Middle frontal gyrus (tissue), 1 donor: ENCODE data around the gene DNAJC4.

Source experiments
- DNase-seq: peaks from one replicate; pipeline ENCODE4 v3.0.0-alpha.2; 2015; ENCODE audit warnings: low spot score; ENCODE audit errors: extremely low spot score

The DNAJC4 gene, protein sequence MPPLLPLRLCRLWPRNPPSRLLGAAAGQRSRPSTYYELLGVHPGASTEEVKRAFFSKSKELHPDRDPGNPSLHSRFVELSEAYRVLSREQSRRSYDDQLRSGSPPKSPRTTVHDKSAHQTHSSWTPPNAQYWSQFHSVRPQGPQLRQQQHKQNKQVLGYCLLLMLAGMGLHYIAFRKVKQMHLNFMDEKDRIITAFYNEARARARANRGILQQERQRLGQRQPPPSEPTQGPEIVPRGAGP

DNA sequence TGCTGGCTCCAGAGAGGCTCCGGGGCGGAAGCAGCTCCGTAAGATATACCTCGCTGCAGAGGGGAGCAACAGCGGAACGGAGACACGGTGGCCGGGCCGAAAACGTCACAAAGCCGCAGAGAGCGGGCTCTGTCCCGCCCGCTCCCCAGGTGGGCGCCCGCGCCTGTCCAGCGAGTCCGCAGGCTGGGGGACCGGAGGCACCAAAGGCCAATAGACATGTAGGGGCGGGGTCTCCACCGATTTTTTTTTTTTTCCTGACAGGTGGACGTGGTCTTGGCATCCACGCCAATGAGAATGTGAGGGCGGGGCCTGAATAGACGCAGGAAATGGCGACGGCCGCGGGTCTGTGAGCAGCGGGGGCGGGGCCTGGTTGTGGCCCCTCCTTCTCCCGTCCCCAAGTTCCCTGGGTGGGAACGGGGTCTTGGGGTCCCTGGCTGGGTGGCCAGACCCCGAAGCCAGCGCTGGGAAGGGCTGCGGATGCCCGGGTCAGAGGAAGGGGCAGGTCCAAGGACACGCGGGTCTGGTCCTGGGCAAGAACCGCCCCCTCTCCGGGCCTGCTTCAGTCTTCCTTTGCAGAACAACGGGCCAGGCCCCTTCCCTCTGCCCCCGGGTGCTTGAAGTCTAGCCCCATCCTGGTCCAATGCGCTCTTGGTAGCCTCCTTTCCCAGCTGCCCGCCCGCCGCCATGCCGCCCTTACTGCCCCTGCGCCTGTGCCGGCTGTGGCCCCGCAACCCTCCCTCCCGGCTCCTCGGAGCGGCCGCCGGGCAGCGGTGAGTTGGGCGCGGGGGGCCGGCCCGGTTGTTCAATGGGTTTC lies at the start of gene DNAJC4:
Gene DNAJC4, plus strand, starts transcription at position 378 of the 814 bp plus-strand sequence. Its CDS starts 307 bp downstream, at position 685.
- peak; percentile 81 for DNase-seq

DNA sequence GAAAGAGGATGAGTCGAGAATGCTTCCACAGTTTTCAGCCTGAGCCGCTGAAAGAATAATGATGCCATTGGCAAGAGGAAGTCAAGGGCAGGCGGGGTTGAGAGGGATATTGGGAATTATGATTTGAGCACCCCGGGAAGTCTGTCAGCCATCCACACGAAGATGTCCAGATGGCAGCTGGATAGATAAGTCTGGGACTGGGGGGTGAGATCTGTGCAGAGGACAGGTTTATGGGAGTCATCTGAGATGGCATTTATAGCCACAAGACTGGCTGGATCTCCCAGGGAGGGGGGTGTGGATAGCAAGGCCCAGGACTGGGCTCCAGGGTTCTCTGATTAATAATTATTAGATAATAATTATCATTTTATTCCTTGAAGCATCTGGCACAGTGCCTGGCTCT lies 49.5 kb upstream of the DNAJC4 start:
- DNase-seq = no peak

DNA sequence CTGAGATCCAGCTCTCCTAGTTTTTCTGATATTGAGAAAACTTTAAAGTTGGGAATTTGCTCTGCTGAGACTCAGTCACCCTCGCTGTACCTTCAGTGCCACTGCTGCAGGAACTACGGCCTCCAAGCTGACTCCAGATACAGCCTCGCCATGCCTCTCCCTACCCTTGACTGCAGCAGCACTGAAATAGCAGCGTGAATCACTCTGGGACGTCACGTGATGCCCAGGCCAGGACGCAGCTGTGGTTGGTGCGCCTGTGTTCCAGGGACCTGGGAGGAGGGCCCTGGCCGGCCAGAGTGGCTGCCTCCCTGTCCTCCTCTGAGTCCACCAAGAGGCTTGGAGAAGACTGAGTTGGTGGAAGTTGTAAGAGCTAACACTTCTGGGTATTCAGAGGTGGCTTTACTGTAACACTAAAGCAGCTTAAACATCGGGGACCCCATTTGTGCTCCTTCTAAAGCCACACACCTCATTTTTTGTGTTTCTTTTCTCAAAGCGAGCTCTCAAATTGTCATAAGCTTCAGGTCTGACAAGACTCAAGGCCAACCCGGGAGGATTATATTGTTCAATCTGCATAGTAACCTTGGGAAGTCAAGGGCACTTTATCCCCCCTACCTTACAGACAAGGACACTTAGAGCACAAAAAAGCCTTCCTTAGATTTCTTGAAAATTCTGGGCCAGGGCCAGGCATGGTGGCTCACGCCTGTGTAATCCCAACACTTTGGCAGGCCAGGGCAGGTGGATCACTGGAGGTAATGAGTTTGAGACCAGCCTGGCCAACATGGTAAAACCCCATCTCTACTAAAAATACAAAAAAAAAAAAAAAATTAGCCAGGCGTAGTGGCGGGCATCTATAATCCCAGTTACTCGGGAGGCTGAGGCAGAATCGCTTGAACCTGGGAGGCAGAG lies 48.6 kb upstream of the DNAJC4 start:
- DNase-seq = peak; percentile 82

DNA sequence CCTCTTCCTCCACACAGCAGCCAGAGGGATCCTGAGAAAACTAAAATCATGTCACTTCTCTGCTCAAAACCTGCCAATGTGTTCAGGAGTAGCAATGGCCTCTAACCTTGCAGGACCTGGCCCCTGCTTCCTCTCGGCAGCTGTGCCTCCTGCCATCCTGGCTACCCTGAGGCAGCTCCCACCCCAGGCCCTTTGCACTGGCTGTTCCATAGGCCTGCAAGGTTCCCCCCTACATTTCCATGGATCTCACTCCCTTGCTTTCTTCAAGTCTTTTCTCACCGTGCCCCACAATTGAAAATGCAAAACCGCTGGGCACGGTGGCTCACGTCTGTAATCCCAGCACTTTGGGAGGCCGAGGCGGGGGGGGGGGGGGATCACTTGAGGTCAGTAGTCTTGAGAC lies 46.5 kb upstream of the DNAJC4 start:
- DNase-seq = no peak

DNA sequence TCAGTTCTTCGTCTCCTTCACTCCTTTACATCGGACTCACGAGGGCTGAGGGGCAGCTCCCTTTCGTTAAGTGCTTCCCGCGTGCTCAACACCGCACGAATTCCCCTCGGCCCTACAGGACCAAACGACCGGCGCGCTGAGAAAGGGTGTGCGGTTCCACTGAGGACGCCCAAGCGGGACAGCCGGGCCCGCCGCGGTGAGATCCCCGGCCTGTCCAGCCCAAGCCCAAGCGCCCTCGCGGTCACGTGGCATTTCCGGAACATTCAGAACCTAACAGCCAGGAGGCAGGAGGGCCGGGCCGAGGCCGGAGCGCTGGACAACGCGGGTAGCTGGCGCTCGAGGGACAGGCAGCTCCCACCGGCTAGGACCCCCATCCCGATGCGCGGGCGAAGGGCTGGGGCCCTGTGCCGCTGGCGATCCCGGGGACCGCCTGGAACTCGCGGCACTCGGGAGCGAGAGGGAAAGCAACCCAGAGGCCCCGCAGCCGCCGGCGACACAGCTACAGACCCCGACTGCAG lies 45.1 kb upstream of the DNAJC4 start:
- DNase-seq = peak; percentile 67

DNA sequence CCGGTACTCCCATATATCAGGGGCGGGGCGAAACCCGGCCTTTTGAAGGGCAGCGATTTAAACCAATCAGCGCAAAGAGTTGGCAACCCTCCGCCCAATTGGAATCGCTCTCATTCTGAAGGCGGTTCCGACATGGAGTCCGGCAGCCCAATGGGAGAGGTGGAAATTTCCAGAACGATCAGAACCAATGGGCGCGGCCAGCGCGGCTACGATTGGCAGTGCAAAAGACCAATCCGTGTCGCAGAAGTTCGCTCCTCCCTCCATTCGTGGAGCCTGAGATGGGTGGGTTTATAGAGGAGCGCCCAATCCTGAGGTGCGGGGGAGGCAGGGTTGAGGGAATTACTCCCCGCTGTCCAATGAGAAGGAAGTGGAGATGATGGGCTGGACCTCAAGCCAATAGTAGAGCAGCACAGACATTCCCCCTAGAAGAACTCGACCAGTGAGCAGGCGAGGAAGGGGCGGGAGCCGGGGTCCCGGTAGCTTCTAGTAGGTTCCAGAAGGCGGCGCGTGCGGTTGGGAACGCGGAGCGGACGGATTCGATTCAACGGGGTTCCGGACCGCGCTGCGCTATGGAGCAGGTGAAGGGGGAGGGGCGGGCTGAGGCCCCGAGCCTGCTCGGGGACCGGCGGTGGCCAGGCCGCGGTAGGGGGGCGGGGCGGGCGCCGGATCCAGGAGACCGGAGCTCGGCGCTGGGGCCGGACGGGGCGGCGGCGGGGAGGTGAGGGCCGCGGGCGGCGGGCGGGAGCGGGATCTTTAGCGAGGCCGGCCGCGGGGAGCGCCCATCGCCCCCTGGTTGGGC lies 44.5 kb upstream of the DNAJC4 start, which contains the start of gene STIP1:
Gene STIP1, plus strand, starts transcription at position 479 of the 799 bp plus-strand sequence. Its CDS starts 91 bp downstream, at position 570.
- peak; percentile 100 for DNase-seq

DNA sequence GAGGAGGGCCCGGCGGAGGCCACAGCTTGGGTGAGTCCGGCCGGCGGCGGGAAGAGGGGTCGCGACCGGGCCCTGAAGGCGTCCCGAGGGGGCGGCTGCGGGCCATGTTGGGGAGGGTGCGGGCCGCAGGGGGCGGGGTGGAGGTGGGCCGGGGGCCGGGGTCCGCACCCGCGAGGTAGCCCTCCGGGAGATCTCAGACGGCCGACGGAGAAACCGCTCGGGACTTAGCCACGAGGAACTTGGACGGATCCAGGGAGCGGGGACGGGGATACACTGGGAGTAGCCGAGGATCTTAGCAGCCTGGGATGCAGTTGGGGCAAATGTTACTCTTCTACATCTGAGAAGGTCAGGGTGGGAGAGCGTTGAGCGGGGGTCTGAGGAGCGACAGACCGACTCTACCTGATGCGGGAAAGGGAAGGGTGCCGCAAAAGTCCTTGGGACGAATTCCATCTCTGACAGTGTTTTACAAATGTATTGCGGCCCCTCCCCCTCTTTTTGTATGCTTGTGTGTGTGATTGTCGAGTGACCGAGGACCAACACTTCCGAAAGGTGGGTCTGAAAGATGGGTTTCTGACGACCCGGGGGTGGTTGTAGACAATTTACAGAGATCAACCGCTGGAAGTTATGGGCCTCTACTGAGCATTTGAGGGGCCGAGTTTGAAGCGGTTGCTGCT lies 43.7 kb upstream of the DNAJC4 start:
- no peak for DNase-seq

DNA sequence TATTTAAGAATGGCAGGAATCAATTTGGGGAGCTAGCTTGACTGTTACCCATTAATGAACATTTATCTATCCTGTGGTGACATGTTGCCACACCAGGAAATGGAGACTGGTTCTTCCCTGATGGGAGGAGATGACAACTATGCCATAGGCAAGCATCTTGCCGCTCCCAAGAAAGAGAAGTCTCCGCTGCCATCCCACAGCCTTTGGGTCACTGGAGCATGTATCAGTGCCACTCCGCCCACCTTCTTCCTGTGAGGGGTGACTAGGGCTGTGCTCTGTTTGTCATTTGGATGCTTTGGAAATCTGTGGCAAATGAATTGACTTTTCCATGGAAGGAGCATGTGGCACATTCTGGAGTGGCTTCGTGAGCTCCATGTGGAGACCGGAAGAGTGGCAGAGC lies 37.9 kb upstream of the DNAJC4 start:
- no peak for DNase-seq

DNA sequence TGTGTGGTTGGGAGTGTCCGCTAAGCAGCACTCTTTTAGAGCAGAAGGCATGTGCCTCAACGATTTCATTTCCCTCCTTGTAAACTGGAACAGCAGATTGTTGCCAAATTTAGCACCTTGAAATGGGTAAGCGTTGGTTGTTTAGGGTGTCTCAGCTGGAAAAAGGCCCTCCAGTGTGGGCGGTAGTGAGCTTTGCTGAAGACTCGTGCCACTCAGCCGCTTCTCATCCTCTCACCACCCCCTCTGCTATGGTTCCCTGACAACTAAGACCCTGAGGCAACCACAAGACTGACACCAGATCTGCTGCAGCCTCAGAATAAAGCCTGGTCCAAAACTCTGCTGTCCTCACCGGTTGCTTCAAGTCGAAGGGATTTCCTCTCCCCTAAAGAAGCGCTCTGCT lies 33.7 kb upstream of the DNAJC4 start:
- no peak for DNase-seq

DNA sequence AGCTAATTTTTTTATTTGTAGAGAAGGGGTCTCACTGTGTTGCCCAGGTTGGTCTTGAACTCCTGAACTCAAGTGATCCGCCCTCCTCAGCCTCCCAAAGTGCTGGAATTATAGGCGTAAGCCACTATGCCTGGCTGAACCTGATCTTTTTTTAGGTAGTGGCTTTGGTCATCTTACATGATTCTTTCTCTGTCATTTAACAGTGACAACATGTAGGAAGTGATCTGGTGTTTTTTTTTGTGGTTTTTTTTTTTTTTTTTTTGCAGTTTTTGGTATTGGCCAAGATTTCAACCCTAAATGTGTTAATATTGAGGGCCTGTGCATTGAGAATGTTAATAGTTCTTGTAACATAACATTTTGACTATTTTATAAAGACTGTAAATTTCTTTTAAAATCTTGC lies 31.8 kb upstream of the DNAJC4 start:
- no peak for DNase-seq

DNA sequence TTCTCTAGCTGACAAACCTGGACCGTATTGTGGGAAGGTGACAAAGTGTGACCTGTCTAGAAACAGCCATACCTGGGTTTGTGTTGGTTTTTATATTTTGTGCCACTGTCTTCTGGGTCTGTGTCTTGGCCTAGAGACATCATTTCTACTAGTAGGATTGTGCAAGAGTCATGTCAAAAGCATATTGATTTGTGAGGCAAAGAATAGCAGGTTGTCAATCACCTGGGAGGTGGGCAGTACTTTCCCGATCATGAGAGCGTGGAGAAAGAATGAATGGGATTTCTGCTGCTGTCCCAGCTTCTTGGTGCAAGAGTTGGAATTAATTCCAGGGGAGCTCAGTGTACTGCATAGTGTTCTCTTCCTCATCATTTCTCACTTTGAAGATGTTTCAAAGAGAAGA lies 28.8 kb upstream of the DNAJC4 start:
- no peak for DNase-seq

DNA sequence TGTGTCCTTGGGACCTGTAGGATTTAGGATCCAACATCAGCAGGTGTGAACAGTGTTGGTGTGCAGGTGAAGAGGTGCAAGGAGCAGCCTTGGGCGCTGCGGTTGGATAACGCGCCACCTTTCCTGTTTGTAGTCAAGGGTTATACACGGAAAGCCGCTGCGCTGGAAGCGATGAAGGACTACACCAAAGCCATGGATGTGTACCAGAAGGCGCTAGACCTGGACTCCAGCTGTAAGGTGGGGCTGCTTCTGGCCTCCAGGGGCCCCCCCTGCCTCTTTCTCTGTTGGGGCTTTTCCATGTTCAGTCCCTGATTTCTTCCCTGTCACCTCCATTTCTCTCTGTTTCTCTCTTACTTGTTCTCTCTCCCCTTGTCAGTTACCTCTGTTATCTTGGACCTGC lies 27.4 kb upstream of the DNAJC4 start:
- DNase-seq = no peak

DNA sequence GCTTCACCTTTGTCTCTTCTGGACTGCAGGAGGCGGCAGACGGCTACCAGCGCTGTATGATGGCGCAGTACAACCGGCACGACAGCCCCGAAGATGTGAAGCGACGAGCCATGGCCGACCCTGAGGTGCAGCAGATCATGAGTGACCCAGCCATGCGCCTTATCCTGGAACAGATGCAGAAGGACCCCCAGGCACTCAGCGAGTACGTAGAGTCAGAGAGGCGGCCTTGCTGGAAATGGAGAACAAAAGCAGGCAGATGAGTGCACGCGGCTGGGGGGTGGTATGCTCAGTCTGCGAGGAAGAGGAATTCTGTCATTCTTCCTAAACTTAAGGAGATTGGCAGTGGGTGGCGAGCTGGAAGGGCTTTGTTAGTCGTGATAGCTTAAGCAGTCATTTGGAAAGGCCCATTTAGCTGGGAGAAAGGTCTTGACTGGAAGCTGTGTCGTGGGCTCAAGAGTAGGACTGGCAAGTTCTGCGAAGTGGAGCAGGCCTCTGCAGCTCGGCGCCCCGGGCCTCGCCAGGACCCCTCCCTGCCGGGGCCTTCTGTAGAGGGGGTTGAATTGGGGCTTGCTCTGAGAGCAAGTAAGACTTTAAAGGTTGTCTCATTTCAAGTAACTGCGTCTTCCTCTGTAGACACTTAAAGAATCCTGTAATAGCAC lies 26.8 kb upstream of the DNAJC4 start:
- no peak for DNase-seq

DNA sequence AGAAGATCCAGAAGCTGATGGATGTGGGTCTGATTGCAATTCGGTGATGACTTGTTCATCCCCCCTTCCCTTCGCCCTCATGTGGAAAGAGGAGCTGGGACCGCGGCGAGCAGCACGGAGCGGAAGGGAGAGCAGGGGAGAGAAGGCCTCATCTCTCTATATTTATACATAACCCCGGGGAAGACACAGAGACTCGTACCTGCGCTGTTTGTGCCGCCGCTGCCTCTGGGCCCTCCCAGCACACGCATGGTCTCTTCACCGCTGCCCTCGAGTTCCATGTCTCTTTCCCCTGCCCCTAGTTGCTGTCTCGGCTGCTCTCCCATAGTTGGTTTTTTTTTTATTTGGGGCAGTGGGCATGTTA lies 26.3 kb upstream of the DNAJC4 start:
- DNase-seq = no peak

DNA sequence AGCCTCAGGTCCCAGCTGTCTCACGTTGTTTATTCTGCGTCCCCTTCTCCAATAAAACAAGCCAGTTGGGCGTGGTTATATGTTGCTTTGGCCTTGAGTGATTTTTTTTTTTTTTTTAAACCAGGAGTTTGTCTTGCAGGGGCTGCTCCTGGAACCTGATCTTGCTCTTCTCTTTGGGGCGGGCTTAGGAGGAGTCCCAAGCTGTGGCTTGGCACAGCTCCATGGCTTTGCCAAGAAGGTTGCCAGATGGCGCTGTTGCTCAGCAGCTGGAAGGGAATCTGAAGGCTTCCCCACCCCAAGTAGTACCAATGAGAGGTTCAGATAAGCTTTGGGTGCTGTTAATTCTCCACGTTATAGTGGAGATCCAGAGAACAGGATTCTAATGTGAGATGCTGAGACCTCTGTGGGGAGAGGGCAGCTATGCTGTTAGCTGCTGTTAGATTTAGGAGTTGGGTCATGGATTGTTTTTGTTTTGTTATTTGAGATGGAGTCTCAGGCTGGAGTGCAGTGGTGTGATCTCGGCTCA lies 25.8 kb upstream of the DNAJC4 start:
- DNase-seq = peak; percentile 85

DNA sequence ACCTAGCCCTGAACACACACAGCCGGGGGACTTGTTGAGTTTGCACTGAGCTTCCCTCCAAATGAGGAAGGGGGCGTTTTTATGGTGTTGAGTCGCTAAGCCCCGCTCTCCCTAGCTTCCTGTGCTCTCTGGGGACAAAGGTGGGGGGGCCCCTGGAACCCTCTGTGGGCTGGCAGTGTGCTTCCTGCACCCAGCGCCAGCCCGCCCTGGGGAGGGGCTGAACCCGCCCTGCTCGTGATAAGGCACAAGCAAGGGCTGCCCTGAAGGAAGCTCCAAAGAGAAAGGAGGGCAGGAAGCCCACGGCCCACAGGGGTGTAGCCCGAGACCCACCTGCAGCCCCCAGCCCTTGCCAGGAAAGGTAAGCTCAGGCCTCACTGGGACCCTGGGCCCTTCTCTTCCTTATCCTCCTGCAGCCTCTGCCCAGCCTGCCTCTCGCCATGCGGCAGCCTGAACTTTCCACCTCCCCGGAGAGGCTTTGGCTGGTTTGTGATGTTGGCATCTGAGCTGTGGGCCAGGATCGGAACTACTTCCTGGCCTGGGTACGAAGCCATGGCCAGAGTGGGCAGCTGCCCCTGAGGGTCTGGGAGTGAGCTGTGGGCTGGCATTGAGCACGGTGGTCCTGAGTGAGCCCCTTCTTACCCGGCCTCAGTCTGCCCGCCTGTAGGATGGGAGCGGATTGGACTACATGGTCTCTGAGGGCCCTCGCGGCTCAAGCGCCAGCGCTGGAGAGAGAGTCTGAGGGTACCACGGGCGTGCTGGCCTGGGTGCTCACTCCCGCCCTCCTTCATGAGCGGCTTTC lies 23.7 kb upstream of the DNAJC4 start, which contains the start of gene FERMT3:
Gene FERMT3, plus strand, starts transcription at position 265 of the 799 bp plus-strand sequence. CDS start 644 bp downstream, outside the sequence.
- DNase-seq = no peak

DNA sequence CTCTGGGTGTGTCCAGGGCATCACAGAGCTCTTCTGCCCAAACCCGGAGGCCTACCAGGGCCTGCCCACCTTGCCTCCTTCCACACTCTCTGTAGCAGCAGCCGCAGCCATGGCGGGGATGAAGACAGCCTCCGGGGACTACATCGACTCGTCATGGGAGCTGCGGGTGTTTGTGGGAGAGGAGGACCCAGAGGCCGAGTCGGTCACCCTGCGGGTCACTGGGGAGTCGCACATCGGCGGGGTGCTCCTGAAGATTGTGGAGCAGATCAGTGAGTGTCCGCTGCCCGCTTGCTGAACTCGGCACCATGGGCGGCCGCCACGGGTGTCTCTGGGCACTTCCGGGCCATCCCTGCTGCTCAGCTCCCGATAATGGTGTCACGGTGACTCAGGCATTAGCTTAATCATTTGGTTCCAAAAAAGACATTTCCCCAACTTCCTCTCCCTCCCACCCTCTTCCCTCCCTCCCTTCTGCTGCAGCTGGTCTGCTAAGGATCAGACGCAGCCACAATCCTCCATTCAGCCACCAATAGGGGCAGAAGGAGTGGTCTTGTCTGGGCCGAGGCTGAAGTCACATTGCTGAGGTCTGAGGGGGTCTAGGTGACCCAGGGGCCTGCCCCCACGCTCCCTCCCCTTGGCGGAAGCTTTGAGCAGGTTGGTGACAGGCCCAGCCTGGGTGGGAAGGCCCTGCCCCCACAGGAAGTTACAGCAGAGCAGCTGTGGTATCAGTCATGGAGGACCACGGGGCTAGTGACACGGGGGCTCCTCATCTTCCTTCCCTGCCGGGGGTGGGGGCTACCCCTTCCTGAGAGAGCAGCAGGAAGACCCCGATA lies 22.9 kb upstream of the DNAJC4 start:
- no peak for DNase-seq
